Activated naive CD4-positive, alpha-beta T cell treated with Interleukin-2 at 50 U/mL for 16 hours (primary cell): ENCODE results near the gene CLEC20A.

Source experiments
- DNase-seq: peaks from one replicate; pipeline ENCODE4 v3.0.0-alpha.2; 2020

CLEC20A gene

DNA sequence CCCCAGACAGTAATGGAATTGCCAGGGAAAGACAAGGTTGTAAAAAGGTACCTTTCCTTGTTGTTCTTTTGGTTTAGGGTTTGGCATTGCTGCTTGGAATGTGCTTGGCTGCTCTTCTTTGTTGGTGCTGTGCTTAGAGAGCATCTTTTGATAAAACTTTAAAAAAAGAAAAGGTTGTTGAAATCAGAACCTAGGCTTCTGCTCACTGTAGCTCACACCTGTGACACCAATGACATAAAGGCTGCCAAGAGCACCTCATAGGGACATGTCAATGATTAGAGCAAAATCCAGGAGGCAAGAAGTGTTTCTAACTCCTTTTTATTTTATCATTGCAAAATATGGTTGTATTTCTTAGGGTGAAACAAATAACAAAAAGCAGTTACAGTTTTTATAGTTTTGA is 28.9 kb downstream of the CLEC20A start:
- DNase-seq = no peak

DNA sequence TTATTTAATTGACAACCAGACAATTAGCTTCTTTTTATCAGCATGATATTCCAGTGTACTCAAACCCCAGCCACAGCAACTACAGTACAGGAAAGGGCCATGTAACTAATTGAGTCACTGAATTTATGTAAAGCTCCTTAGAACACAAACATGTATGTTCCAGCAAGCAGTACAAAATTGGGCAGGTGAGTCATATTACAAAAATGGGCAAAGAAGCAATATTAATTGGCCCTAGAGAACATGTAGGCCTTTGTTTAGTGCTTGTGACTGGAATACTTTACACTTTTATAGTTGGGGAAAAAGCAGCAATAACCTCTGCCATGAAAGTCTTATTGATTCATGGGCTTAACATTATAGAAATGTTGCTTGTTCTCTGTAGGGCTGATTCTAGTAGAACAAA is 31.8 kb downstream of the CLEC20A start:
- DNase-seq = no peak

DNA sequence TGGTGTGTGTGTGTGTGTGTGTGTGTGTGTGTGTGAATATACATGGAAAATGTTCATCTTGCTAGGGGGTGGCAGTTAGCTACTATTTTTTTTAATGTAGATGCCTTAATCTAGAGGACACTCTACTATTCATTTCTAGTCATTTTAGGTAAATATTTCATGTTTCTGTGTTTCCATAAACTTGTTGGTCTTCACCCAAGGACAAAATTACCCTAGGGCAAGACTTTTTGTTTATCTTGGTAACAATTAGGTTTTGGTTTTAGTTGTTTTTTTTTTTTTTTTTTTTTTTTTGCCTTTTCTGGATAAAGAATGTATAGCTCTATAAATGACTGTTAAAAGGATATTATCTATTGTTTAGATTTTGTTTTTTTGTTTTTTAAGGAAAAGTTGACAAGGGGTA is 32.2 kb downstream of the CLEC20A start:
- DNase-seq = no peak

DNA sequence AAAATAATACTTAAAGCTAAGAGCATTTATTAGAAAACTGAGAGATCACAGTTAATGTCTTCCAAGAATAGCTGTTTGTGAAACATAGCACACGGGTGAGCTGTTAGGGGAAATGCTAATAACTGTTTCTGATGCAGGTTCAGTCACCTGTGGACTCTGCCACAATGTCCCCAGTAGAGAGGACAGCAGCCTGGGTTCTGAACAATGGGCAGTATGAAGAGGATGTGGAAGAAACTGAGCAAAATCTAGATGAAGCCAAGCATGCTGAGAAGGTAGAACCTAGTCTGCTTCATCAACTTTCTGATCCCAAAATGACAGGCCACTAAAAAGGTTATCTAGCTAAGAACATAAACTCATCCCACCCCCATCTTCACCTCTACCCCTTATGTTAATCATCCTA is 32.6 kb downstream of the CLEC20A start:
- no peak for DNase-seq

DNA sequence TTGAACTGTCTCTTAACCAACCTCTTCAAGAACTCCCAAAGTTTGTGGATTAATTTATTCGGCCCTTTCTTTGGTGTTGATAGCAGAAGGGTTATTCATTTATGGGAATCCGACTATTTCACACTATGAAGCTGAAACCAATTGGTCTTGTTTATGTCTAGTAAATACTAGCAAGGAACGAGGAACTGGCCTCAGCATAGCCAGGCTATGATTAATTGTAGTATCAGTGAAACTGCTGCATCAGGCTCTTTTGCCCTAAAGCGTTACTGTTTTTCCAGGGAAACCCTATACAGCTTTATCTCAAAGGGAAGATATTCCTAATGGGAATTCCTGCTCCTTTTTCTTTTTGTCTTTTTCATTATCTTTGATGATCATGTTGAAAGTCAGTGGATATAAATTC is 35.1 kb downstream of the CLEC20A start:
- DNase-seq = no peak

DNA sequence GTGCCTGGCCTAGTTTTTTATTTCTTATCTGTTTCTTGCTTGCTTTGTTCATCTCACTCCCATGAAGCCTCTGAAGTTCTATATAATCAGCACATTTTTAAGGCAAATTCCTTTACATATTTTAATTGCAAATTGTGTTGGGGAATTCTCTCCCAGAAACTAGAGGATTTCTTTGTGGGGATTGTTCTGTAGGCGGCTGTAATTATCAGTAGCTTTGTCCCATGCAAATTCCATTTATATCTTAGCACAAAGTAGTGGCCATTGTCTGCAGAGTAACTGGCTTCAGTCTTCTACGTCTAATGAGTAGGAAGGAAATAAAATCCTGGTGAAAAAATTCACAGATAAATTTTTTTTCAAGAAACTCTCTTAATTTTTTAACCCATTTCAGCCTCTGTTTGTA is 35.7 kb downstream of the CLEC20A start:
- no peak for DNase-seq

DNA sequence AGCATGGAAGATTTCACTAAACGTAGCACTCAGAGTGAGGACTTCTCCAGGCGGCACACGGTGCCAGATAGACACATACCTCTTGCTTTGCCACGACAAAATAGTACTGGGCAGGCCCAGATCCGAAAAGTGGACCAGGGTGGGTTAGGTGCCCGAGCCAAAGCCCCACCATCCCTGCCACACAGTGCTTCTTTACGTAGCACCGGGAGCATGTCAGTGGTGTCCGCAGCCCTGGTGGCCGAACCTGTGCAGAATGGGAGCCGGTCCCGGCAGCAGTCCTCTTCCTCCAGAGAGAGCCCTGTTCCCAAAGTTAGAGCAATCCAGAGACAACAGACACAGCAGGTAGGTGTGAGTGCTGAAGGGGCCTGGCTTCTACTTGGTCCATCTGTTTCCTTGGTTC is 38.6 kb downstream of the CLEC20A start:
- no peak for DNase-seq

DNA sequence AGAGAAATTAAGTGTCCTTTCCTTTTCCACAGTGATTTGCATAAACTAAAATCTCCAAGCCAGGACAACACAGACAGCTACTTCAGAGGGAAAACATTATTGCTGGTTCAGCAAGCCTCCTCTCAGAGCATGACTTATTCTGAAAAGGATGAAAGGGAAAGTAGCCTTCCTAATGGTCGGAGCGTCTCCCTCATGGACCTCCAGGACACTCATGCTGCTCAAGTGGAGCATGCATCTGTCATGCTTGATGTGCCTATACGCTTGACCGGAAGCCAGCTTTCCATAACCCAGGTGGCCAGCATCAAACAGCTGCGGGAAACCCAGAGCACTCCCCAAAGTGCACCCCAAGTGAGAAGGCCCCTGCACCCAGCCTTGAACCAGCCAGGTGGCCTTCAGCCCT is 39.1 kb downstream of the CLEC20A start:
- no peak for DNase-seq

DNA sequence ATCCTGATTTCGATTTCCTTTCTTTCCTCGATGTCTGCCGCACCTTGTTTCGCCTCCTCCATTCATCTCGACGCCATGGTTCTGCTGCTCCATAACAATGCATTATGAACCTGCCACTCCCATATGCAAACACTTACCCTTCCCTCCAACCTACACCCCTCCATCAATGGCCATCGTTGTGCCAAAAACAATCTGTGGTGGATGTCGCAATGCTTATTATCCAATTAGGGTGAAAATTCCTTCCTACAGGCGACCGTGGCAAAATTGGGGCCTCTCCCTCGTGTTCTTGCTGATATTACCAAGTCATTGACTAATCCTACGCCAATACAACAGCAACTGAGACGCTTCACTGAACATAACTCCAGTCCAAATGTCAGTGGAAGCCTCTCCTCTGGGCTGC is 40.3 kb downstream of the CLEC20A start:
- DNase-seq = no peak

DNA sequence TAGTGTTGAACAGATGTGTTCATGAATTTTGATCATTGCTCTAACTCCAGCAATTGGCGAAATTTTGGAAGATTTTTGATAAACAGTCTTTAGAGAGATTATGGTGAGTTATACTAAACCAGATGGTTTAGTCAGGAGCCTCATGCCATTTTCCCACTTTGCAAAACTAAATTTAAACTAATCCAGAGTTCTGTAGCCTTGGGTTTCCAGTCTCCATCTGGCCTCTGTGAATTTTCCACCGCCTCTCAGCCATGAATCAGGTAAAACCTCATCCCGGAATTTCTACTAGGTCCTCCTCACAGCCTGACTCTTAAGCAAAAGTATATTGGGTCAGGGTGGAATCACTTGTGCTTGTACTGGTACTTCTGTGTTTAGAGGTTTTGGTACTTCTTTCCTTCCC is 44.8 kb downstream of the CLEC20A start:
- no peak for DNase-seq

DNA sequence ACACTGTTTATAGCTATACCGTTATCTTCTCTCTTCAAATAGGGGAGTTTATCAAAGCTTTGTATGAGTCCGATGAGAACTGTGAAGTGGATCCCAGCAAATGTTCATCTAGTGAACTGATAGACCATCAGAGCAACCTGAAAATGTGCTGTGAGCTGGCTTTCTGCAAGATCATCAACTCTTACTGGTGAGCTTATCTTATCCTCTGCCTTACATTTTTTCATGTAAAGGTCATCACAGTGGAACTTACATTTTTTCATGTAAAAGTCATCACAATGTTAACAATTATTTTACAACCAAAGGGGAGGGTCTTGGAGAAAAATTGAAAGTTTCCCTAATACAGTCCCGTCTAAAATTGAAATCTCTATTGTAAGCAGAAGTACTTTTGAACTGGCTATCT is 45.2 kb downstream of the CLEC20A start:
- DNase-seq = no peak

DNA sequence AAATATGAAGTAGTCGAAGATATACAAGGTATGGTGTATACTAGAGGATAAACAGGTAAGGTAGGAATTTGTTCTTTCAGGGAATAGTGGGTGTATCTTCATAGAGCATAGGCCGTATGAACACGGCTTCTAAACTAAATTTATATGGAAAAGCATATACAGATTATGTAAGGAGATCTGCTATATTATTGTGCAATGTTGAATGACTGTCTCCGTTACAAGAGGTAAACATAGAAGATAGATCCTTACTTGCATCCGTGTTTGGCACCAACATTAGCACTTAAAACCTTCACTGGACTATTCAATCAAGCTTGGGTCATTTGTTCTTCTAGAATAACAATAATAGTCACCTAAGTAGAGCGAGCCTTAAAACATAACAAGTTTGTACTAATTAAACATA is 45.9 kb downstream of the CLEC20A start:
- no peak for DNase-seq

DNA sequence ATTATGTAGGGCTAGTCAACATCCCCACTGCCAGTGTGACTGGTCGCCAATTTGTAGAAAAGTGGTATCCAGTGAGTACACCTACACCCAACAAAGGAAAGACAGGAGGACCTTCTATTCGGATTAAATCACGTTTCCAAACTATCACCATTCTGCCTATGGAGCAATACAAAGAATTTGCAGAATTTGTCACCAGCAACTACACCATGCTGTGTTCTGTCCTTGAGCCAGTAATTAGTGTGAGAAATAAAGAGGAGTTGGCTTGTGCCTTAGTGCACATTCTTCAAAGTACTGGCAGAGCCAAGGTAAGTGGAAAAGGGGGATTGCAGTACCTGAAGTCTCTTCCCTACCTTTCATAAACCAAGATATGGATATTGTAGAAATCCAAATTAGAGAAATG is 53.8 kb downstream of the CLEC20A start:
- no peak for DNase-seq

DNA sequence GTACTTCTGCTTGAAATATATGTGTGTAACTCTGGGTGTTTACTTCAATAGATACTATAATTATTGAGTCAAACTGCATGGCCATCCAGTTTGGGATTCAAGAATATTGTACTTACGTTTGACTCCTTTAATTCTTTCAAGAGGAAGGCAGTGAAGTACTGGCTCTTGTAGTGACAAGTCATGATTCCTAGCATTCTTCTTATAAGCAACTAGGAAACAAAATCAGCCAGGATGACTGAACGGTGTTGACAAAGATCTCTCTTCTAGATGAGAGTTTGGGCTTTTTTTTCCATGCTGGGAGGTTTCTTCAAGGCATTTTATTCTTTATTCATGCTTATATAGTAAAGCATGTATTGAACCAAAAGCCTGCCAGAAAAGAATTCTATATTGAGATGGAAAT is 58.3 kb downstream of the CLEC20A start:
- DNase-seq = no peak

DNA sequence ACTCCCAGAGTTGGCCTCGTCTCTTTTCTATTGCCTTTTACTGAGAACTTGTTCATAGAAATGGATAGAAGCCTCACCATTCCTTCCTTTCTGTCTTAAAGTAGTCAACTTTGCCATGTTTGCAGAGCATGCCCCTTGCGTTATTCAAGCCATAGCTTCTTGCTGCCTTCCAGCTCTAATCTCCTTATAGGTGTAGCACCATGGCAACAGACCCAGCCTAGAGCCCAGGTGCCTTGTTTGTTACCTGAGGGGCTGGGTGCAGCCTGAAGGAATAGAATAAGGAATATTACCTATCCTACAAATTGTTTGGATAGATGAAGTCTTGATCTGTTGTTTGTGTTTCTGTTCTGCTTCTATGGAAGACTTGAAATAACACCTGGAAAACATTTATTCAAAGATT is 59.9 kb downstream of the CLEC20A start:
- DNase-seq = no peak

DNA sequence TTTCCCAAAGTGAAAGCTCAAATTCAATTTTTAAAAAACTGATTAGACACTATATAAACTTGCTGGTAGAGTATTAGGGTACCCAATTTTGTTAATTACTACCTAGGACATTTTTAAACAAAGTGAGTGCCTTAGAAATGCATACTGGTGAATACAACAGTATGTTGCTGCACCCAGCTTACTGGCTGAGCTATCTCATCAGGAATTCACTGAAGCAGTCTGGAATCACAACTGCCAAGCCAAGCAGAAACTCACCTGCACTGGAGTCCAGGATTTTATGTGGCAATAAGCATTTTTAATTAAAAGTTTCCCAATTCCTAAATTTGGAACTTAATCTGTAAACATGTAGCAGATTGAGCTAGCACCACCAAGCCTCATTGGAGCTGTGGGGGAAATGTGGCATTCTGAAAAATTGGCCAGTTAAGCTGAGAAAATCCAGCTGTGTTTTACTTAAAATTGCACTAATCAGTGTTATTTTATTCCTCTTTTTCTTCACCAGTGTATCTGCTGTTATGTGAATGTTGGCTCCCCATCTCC is 61.8 kb downstream of the CLEC20A start:
- no peak for DNase-seq

DNA sequence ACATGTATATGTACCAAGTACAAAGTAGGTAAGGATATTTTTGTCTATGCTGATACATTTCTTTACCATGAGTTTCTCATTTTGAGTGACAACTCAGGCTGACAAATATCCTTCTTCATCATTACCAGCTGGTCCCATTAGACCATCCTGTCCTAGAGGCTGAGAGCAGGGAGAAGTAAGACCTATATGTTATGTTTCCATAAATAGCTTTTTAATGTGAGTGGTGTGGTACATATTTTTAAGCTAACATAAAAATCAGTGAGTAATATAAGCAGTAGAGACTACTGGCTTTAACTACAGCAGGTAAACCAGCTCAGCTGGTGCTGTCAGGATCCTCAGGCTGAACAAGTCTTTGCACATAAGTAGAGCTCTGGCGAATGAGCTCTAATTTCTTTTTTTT is 62.4 kb downstream of the CLEC20A start:
- no peak for DNase-seq
